ENCODE measurements around the gene ACVRL1.

DNA sequence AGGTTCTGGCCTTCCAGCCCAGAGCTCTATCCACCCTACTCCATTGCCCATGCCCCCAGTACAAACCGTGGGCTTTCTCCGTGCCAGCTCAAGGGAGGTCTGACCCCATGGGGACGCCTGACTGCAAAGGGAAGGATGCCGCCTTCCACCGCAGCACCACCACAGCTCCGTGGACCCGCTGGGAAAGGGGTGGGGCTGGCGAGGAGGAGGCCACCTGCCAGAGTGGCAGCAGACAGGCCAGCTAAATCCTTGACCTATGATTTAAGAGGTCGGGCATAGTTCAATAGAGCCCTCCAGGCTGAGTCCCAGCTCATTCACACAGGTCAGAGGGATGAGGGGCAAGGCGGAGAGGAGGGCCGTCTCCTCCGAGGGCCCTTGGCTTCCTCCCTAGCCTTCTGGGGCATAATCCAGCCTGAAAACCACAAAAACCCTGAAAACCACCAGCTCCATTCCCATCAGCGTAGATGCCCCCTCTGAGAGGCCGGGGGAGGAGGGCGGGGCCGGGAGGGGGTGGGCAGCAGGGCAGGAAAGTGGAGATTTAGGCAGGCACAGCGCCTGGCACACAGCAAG lies 43.9 kb upstream of the ACVRL1 start:
- no peak for TF ChIP-seq ZBTB7A (IDR thresholded peaks at IDR 0.05; ENCODE audit: low read depth)
- TF ChIP-seq, protein P1, sequence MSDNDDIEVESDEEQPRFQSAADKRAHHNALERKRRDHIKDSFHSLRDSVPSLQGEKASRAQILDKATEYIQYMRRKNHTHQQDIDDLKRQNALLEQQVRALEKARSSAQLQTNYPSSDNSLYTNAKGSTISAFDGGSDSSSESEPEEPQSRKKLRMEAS (IDR thresholded peaks at IDR 0.05): no peak
- no peak for TF ChIP-seq NFIC (IDR thresholded peaks at IDR 0.05)
- no peak for TF ChIP-seq CEBPB (IDR thresholded peaks at IDR 0.05)
- TF ChIP-seq, protein P2, sequence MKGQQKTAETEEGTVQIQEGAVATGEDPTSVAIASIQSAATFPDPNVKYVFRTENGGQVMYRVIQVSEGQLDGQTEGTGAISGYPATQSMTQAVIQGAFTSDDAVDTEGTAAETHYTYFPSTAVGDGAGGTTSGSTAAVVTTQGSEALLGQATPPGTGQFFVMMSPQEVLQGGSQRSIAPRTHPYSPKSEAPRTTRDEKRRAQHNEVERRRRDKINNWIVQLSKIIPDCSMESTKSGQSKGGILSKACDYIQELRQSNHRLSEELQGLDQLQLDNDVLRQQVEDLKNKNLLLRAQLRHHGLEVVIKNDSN (IDR thresholded peaks at IDR 0.05): no peak
- TF ChIP-seq RAD21 (IDR thresholded peaks at IDR 0.05; ENCODE audit: low read depth): no peak
- no peak for TF ChIP-seq YY1 (IDR thresholded peaks at IDR 0.05; ENCODE audit: low read depth)
- TF ChIP-seq, protein P3, sequence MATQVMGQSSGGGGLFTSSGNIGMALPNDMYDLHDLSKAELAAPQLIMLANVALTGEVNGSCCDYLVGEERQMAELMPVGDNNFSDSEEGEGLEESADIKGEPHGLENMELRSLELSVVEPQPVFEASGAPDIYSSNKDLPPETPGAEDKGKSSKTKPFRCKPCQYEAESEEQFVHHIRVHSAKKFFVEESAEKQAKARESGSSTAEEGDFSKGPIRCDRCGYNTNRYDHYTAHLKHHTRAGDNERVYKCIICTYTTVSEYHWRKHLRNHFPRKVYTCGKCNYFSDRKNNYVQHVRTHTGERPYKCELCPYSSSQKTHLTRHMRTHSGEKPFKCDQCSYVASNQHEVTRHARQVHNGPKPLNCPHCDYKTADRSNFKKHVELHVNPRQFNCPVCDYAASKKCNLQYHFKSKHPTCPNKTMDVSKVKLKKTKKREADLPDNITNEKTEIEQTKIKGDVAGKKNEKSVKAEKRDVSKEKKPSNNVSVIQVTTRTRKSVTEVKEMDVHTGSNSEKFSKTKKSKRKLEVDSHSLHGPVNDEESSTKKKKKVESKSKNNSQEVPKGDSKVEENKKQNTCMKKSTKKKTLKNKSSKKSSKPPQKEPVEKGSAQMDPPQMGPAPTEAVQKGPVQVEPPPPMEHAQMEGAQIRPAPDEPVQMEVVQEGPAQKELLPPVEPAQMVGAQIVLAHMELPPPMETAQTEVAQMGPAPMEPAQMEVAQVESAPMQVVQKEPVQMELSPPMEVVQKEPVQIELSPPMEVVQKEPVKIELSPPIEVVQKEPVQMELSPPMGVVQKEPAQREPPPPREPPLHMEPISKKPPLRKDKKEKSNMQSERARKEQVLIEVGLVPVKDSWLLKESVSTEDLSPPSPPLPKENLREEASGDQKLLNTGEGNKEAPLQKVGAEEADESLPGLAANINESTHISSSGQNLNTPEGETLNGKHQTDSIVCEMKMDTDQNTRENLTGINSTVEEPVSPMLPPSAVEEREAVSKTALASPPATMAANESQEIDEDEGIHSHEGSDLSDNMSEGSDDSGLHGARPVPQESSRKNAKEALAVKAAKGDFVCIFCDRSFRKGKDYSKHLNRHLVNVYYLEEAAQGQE (IDR thresholded peaks at IDR 0.05; ENCODE audit: low read depth): no peak
- TF ChIP-seq EGR1 (IDR thresholded peaks at IDR 0.05): no peak
- TF ChIP-seq CREB1 (IDR thresholded peaks at IDR 0.05; ENCODE audit: low read depth): no peak
- TF ChIP-seq FOXM1 (IDR thresholded peaks at IDR 0.05; ENCODE audit: borderline replicate concordance, low read depth): no peak
- no peak for TF ChIP-seq TCF12 (IDR thresholded peaks at IDR 0.05; ENCODE audit: low read depth)
- no peak for TF ChIP-seq EP300 (IDR thresholded peaks at IDR 0.05; ENCODE audit: borderline replicate concordance)
- no peak for TF ChIP-seq TAF1 (IDR thresholded peaks at IDR 0.05; ENCODE audit: low read depth)

Data from Ishikawa (cell line).